ENCODE data around the gene CLEC7A. TPM values are rescaled to one million over a fixed set of nuclear protein-coding genes. Genes with fewer than 3 reads are reported as not detected.

The CLEC7A gene
- total and polyA plus RNA-seq, 9 of the 15 experiments (the other 6 are each of a cell fraction or from before 2014, with no cell fraction given) = 0.16 TPM; not detected in 8

DNA sequence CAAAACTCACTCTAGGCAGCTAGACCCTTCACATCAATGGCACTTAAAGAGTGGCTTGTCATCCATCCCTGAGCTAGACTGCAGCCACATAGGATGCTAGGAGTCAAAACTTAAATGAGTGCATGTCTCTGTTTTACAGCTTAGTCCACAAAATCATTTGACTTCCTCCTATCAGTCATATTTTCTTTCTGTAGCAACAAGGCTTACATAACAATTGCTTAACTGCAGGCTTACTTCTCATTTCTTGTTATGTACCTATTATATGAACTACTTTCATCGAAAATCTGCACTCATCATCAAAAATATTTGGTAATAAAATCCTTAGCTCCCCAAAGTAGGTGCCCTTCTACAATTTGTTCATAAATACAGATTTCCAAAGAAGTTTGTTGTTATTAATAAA, 61.4 kb downstream of the CLEC7A start:
- 0% methylated on average over 1 of the region's 1 CpG for WGBS (ENCODE audit: insufficient coverage, low coverage, missing lambda C conversion rate)
- no peaks in the 10 kb centered on the region for H3K36me3 ChIP-seq (ENCODE audit: control insufficient read depth, insufficient read depth, low read length)
- no TSS peak for BruUV-seq (replicated peaks)
- POLR2A ChIA-PET = interaction anchor here (1.1 to 1.3 kb wide), 2 partner anchors 13 to 24 kb away, joined by 3 to 4 read pairs; no protein-coding TSS in a partner anchor
- no peaks in the 10 kb centered on the region for H3K9me3 ChIP-seq (replicated peaks; ENCODE audit: control insufficient read depth, insufficient read depth, low read depth, low read length)
- no peak overlapping the region for H3K9ac ChIP-seq (ENCODE audit: insufficient read depth in 1 of 2, low read depth in 2 of 2, low read length in 2 of 2)
- H3K27ac ChIP-seq (ENCODE audit: extremely low read depth, low read depth, low read length) = no peak overlapping the region
- no peak overlapping the region for H3K4me2 ChIP-seq (ENCODE audit: insufficient read depth, low read length)
- H3K79me2 ChIP-seq (ENCODE audit: control insufficient read depth, insufficient read depth, low read length) = no peaks in the 10 kb centered on the region
- H4K20me1 ChIP-seq (replicated peaks; ENCODE audit: control insufficient read depth, insufficient read depth, low read length) = no peaks in the 10 kb centered on the region
- CTCF ChIA-PET (ENCODE audit: low intra/inter-chr PET ratio) = no interaction called here
- H3K4me3 ChIP-seq = no peak overlapping the region
- intact Hi-C loops (cut with micrococcal nuclease) = no loop called here
- no peaks in the 10 kb centered on the region; a peak in 2 of 5 replicates for H3K27me3 ChIP-seq (ENCODE audit: control insufficient read depth in 2 of 2, insufficient read depth in 2 of 2, low read length in 2 of 2)
- ATAC-seq (no peak), FAIRE-seq (no peak), DNase-seq (ENCODE audit: extremely low read depth in 1 of 4, low spot score in 3 of 4) (no peak)
- no peak overlapping the region for H2AFZ ChIP-seq (ENCODE audit: low read depth, low read length)
- no peaks in the 10 kb centered on the region for H3K4me1 ChIP-seq (replicated peaks in 1 of 2; ENCODE audit: control insufficient read depth in 2 of 2, insufficient read depth in 2 of 2, low read length in 2 of 2)
- H3K9me1 ChIP-seq (ENCODE audit: control insufficient read depth, insufficient read depth, low read length) = no peaks in the 10 kb centered on the region
- in situ Hi-C loops (cut with MboI) = no loop called here
- TF ChIP-seq BACH1 (tag; IDR thresholded peaks at IDR 0.05) (no peak), ESRRB (CRISPR knock-in tag; IDR thresholded peaks at IDR 0.05; ENCODE audit: borderline replicate concordance) (no peak), SMAD2 (IDR thresholded peaks at IDR 0.05; ENCODE audit: low read depth, low read length) (no peak), RFX5 (IDR thresholded peaks at IDR 0.05; ENCODE audit: low read depth, low read length) (no peak), NEUROD1 (IDR thresholded peaks at IDR 0.05; ENCODE audit: borderline replicate concordance, low read depth, low read length, partially characterized antibody) (no peak), ZNF324 (CRISPR knock-in tag; IDR thresholded peaks at IDR 0.05) (no peak), SAP30 (IDR thresholded peaks at IDR 0.05; ENCODE audit: borderline replicate concordance, insufficient read depth, low read depth, low read length, poor library complexity, severe bottlenecking) (no peak), NCOR1 (IDR thresholded peaks at IDR 0.05) (no peak), TCF3 (CRISPR knock-in tag; IDR thresholded peaks at IDR 0.05) (no peak)
- TF ChIP-seq, protein P1, sequence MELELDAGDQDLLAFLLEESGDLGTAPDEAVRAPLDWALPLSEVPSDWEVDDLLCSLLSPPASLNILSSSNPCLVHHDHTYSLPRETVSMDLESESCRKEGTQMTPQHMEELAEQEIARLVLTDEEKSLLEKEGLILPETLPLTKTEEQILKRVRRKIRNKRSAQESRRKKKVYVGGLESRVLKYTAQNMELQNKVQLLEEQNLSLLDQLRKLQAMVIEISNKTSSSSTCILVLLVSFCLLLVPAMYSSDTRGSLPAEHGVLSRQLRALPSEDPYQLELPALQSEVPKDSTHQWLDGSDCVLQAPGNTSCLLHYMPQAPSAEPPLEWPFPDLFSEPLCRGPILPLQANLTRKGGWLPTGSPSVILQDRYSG (tag; conservative IDR thresholded peaks at IDR 0.05; ENCODE audit: low read depth) = no peak
- TF ChIP-seq, protein P2, sequence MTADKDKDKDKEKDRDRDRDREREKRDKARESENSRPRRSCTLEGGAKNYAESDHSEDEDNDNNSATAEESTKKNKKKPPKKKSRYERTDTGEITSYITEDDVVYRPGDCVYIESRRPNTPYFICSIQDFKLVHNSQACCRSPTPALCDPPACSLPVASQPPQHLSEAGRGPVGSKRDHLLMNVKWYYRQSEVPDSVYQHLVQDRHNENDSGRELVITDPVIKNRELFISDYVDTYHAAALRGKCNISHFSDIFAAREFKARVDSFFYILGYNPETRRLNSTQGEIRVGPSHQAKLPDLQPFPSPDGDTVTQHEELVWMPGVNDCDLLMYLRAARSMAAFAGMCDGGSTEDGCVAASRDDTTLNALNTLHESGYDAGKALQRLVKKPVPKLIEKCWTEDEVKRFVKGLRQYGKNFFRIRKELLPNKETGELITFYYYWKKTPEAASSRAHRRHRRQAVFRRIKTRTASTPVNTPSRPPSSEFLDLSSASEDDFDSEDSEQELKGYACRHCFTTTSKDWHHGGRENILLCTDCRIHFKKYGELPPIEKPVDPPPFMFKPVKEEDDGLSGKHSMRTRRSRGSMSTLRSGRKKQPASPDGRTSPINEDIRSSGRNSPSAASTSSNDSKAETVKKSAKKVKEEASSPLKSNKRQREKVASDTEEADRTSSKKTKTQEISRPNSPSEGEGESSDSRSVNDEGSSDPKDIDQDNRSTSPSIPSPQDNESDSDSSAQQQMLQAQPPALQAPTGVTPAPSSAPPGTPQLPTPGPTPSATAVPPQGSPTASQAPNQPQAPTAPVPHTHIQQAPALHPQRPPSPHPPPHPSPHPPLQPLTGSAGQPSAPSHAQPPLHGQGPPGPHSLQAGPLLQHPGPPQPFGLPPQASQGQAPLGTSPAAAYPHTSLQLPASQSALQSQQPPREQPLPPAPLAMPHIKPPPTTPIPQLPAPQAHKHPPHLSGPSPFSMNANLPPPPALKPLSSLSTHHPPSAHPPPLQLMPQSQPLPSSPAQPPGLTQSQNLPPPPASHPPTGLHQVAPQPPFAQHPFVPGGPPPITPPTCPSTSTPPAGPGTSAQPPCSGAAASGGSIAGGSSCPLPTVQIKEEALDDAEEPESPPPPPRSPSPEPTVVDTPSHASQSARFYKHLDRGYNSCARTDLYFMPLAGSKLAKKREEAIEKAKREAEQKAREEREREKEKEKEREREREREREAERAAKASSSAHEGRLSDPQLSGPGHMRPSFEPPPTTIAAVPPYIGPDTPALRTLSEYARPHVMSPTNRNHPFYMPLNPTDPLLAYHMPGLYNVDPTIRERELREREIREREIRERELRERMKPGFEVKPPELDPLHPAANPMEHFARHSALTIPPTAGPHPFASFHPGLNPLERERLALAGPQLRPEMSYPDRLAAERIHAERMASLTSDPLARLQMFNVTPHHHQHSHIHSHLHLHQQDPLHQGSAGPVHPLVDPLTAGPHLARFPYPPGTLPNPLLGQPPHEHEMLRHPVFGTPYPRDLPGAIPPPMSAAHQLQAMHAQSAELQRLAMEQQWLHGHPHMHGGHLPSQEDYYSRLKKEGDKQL (CRISPR knock-in tag; IDR thresholded peaks at IDR 0.05; ENCODE audit: borderline replicate concordance) = no peak
- TF ChIP-seq, protein P3, sequence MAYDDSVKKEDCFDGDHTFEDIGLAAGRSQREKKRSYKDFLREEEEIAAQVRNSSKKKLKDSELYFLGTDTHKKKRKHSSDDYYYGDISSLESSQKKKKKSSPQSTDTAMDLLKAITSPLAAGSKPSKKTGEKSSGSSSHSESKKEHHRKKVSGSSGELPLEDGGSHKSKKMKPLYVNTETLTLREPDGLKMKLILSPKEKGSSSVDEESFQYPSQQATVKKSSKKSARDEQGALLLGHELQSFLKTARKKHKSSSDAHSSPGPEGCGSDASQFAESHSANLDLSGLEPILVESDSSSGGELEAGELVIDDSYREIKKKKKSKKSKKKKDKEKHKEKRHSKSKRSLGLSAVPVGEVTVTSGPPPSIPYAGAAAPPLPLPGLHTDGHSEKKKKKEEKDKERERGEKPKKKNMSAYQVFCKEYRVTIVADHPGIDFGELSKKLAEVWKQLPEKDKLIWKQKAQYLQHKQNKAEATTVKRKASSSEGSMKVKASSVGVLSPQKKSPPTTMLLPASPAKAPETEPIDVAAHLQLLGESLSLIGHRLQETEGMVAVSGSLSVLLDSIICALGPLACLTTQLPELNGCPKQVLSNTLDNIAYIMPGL (CRISPR knock-in tag; IDR thresholded peaks at IDR 0.05) = no peak

Measured in K562 (cell line).